ENCODE measurements around the gene CYB561D2. TPM values are rescaled to one million over a fixed set of nuclear protein-coding genes. Genes with fewer than 3 reads are reported as not detected.

The CYB561D2 gene
- total and polyA plus RNA-seq, 10 of the 15 experiments (the other 5 are each of a cell fraction or from before 2014, with no cell fraction given) = 7.6 to 39.2 (median 18.8) TPM

GRCh38 chr3:50337175-50337861 is 13.3 kb upstream of the CYB561D2 start (continued):
- TF ChIP-seq REST (IDR thresholded peaks at IDR 0.05; ENCODE audit: low read depth, low read length) = no peak
- no peak for TF ChIP-seq BCL11A (IDR thresholded peaks at IDR 0.05; ENCODE audit: low read depth, low read length)
- TF ChIP-seq IRF4 (IDR thresholded peaks at IDR 0.05; ENCODE audit: low read depth, low read length) = no peak
- peak; percentile 81 for TF ChIP-seq JUND (IDR thresholded peaks at IDR 0.05; ENCODE audit: low read depth, low read length)
- no peak for TF ChIP-seq HCFC1 (IDR thresholded peaks at IDR 0.05; ENCODE audit: low read length)
- TF ChIP-seq BRCA1 (IDR thresholded peaks at IDR 0.05; ENCODE audit: low read depth, low read length) = no peak
- no peak; the same call in 1 of the 2 replicates for TF ChIP-seq GATAD2B (conservative IDR thresholded peaks at IDR 0.05; ENCODE audit: low read depth)
- TF ChIP-seq, protein P1, sequence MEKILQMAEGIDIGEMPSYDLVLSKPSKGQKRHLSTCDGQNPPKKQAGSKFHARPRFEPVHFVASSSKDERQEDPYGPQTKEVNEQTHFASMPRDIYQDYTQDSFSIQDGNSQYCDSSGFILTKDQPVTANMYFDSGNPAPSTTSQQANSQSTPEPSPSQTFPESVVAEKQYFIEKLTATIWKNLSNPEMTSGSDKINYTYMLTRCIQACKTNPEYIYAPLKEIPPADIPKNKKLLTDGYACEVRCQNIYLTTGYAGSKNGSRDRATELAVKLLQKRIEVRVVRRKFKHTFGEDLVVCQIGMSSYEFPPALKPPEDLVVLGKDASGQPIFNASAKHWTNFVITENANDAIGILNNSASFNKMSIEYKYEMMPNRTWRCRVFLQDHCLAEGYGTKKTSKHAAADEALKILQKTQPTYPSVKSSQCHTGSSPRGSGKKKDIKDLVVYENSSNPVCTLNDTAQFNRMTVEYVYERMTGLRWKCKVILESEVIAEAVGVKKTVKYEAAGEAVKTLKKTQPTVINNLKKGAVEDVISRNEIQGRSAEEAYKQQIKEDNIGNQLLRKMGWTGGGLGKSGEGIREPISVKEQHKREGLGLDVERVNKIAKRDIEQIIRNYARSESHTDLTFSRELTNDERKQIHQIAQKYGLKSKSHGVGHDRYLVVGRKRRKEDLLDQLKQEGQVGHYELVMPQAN (conservative IDR thresholded peaks at IDR 0.05) = peak; percentile 98
- TF ChIP-seq E4F1 (IDR thresholded peaks at IDR 0.05; ENCODE audit: borderline replicate concordance, partially characterized antibody) = no peak
- TF ChIP-seq ATF3 (IDR thresholded peaks at IDR 0.05; ENCODE audit: borderline replicate concordance, extremely low read depth, low read depth, low read length) = no peak
- TF ChIP-seq ZBED1 (IDR thresholded peaks at IDR 0.05; ENCODE audit: borderline replicate concordance) = no peak
- TF ChIP-seq STAT1 (conservative IDR thresholded peaks at IDR 0.05) = no peak
- TF ChIP-seq IKZF1 (conservative IDR thresholded peaks at IDR 0.05) = peak; percentile 5; the same call in 1 of the 2 replicates
- TF ChIP-seq RBBP5 (conservative IDR thresholded peaks at IDR 0.05) = no peak
- TF ChIP-seq EGR1 (IDR thresholded peaks at IDR 0.05; ENCODE audit: borderline replicate concordance in 1 of 2, low read depth in 2 of 2, low read length in 2 of 2) = peak in 1 of 2 experiments; percentile 94; a peak in 2 of 3 replicates
- no peak for TF ChIP-seq USF2 (IDR thresholded peaks at IDR 0.05; ENCODE audit: borderline replicate concordance, low read depth, low read length)
- peak; percentile 98 to 100 for TF ChIP-seq BHLHE40 (IDR thresholded peaks at IDR 0.05; ENCODE audit: borderline replicate concordance in 1 of 2, low read depth in 2 of 2, low read length in 1 of 2)
- no peak for TF ChIP-seq ASH2L (IDR thresholded peaks at IDR 0.05; ENCODE audit: borderline replicate concordance, low read depth)
- TF ChIP-seq, protein P2, sequence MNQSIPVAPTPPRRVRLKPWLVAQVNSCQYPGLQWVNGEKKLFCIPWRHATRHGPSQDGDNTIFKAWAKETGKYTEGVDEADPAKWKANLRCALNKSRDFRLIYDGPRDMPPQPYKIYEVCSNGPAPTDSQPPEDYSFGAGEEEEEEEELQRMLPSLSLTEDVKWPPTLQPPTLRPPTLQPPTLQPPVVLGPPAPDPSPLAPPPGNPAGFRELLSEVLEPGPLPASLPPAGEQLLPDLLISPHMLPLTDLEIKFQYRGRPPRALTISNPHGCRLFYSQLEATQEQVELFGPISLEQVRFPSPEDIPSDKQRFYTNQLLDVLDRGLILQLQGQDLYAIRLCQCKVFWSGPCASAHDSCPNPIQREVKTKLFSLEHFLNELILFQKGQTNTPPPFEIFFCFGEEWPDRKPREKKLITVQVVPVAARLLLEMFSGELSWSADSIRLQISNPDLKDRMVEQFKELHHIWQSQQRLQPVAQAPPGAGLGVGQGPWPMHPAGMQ (IDR thresholded peaks at IDR 0.05; ENCODE audit: borderline replicate concordance) = no peak

Measured in GM12878 (cell line).